Occipital lobe (tissue), 2 donors: ENCODE results near the gene BCOR. TPM values are rescaled to one million over a fixed set of nuclear protein-coding genes. Genes with fewer than 3 reads are reported as not detected.

Experiments used
- DNase-seq: peaks from one replicate; lab custom pipeline; 2025; lab: John Stamatoyannopoulos, UW
- total RNA-seq: library from RNA; depleted of rRNA; stranded (reverse); fragments of >200 nt; gene quantifications from one replicate; pipeline ENCODE4 v1.2.3, GENCODE V29; 2014

Gene BCOR
- total RNA-seq, 1 donor from 2014 or later: 26.0 TPM

DNA sequence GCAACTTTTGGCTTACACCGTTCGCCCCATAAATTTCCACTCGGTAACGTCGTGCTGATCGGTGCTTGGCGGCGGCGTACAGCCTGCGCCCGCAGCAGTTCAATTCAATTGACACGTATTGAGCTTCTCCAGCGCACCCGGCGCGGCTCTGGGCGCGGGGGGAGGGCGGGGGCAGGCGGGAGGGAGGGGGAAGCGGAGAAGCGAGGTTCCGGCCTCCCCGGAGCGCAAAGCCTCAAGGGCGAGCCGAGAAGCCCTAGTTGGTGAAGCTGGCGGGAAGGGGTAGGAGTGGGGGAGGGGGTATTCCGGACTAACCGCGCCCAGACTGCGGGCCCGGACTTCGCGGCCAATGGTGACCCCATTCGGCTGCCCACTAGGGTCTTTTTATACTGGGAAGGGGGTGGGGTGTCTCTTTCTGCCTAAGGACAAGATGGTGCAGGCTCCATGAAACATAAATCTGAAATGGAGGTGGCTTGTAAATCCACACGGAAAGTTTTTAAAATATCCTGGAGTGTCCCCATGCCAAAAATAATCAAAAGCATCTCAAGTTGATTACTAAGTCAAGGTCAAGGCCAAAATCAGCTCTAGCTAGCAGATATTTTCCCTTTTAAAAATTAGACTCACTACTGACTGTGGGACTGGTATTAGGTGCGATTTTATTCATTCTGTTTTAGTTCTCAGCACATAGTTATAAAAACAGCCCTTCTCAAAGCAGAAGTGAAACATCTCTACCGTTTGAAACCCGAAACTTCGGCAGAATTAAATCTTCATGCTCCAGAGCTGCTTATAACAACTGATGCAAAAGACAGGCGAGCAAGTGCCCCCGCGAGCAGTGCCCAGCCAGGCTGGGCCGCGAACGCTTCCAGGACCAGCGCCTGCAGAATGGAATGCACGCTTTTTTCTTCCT lies 1.5 kb upstream of the BCOR start:
- DNase-seq: peak; percentile 5

DNA sequence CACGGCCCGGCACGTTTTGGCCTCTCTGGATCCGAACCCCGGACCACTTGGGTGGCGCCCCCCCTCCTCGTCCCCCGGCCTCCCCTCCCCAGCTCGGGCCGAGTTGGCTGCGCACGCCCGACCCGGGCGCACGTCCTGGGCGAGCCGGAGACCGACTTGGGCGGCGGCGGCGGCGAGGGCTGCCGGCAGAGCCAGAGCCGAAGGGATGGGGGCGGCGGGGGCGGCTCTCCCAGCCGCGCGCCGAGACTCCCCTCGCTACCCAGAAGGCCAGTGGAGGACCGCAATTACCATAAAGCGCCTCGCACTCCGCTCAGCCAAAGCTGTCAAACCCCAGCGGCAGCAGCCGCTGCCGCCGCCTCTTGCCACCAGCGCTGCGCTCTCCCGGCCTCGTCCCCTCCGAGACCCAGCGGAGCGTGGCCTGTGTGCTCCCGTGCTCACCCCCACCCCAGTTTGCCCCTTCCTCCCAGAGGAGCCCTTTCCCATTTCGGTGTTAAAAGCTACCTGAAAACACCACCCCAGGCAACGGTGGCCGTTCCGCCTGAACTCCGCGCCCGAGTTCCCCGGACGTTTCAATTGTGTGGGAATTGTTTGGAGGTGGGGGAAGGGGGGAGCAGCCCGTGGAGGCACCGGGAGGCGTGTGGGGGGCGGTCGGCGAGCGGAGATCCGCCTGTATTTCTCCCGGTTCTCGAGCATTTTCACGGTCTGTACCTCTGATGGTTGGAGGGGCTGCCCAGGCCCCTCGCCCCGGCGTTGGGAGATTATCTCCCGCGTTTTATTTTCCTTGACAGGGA lies 701 bp upstream of the BCOR start:
- DNase-seq: peak; percentile 5

DNA sequence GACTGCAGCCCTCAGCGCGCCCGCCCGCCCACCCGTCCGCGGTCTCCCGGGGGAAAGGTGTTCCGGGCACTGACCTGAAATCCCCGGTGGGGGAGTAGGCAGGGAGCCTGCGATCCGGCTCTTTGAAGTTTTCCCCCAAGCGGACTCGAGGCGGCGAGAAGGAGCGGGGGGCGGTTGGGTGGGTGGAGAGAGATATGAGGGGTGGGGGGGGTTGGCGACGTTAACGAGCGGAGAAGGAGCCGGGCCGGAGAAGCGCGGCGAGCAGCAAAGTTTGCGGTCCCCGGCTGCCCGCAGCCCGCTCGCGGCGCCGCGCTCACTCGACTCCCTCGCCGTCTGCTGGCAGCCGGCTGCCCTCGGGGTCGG lies 636 bp downstream of the BCOR start:
- no peak for DNase-seq

DNA sequence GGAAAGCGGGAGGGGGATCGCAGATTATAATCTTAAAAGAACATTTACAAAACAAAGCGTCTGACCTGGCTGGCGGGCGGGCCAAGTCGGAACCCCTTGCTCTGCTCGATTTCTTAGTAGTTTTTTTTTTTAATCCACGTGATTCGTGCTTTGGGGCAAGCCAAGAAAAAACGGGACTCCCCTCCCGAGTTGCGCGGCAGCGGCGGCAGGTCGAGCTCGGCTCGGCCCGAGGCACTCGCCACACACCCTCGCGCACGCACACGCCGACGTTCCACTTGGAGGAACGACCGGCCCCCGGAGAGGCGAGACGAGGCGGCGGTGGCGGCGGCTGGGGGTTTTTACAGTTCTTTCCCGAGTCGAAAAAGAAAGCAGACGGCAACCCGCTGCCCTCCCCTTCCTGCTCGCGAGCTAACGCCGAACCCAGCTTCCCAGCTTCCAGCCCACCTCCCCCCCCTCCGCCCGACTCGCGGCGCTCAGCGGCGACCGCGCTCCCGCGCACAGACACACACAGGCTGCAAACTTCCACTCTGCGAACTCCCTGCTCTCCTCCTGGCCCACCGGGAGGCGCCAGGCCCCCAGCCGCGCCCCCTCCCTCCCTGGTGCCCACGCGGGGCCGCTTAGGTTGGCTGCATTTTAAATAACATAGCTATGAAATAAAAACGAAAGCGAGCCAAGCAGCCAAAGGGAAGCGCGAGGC lies 1.2 kb downstream of the BCOR start:
- DNase-seq: peak; percentile 38

DNA sequence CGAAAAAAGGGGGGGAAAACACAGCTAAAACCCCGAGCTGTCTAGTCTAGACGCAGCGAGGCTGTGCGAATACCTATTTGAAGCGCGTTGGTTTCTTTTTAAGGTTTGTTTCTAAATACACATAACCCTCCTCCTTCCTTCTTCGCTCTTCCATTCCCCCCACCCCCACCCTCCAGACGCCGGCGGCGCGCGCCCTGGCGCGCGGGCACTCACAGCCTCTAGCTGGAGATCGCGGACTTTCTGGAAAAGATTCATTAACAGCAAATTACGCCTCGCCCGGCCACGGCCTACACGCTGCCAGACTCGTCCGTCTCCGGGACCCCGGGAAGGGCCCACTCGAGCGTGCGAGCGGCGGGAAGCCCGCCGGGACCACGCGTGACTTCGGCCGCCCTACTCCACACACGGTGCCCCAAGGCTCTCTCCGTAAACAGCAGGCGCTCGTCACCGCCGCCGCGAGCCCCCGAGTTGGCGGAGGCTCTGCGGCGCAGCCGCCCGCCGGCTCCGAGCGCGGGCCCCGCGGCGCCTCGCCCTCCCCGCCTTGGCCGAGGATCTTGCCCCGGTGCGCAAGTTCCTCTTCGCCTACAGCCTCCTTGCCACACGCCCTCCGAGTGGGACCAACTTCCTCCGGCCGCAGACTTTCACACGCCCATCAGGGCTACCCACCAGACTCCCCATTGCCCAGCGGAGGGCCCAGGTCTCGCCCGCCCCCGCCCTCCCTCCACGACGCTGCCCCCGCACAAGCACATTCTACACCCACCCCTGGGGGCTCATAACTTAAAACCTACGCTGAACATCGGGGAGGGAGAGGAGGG lies 2.0 kb downstream of the BCOR start:
- peak; percentile 38 for DNase-seq

DNA sequence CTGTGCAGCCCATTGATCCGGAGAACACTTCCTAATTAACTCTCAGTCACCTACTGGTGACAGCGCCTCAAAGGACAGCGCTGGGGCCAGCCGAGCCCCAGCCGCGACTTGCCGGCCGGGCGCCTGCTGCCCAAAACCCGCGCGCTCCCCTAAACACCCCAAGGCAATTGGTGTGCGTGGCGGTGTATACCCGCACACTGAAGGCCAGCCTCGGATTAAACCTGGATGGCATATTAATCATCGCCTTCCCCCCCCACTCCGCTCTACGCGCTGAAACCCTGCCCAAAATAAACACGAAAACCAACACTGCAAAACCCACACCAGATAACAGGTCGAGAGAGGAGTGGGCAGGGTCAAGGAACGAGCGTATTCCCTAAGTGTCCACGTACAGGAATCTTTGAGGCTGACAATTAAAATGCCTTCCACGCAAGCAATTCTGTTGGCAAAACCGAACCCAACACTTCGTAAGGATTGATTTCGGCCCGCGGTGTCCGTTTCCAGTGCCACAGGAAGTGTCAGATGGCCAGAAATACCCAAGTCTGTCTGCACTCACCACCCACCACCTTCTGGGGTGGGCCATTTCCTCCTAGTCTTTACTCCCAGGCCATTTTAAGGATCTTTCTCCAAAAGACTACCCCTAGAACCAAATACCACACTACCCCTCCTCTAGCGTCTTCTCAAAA lies 2.7 kb downstream of the BCOR start:
- DNase-seq: no peak

DNA sequence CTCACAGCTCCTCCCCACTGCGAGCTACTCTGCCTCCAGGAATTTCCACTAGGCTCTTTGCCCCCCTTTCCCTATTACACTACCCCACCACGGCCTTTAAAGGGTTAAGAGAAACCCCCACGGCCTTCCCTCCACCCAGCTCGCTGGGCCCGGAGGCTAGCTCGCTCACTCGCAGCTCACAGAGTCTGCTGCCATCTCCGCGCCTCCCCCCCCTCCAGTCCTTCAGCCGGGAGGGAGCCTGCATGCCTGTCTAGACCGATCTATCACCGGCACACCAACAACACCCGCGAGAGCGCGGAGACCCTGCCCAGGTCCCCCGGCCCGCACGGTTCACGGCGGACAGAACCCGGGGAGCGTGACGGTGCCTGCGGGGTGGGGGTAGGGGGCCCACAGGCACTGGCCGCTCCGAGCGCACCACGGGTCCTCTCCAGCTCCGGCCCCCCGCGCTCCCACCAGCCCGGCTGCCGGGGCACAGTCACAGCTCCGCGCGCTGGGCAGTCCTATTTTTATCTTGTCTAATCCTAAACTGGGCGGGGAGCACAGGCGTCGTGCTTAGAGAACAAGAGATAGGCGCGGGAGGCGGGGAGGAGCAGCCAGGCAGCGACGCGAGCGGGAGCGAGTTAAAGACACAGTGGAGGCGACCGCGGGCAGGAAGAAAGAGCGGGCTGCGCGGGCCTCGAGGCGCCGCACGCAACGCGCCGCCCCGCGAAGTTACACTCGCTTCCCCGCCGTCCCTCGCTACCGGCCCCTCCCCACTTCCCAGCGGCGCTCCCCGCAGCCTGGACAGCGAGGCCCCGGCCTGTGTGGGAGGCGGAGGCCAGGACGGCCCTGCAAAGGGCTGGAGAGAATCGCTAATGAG lies 3.5 kb downstream of the BCOR start:
- peak; percentile 2 for DNase-seq

DNA sequence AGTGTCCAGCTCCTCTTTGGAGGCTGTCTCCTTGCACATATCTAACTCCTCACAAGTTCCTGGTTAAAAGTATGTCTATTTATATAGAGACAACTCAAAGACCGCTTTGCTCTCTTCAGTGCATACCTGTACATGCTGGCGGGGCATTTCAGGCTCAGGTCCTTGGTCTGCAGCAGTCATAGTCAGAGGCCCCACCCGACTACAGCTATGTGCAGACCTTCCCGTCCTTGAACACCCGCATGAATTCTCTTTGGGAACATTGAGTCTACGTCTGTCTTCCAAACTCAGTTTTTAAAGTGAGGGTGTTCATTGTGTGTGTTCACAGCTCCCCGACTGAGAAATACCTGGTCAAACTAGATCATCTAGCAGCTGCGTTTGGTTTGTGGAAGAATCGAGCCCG lies 4.2 kb downstream of the BCOR start:
- DNase-seq: no peak

DNA sequence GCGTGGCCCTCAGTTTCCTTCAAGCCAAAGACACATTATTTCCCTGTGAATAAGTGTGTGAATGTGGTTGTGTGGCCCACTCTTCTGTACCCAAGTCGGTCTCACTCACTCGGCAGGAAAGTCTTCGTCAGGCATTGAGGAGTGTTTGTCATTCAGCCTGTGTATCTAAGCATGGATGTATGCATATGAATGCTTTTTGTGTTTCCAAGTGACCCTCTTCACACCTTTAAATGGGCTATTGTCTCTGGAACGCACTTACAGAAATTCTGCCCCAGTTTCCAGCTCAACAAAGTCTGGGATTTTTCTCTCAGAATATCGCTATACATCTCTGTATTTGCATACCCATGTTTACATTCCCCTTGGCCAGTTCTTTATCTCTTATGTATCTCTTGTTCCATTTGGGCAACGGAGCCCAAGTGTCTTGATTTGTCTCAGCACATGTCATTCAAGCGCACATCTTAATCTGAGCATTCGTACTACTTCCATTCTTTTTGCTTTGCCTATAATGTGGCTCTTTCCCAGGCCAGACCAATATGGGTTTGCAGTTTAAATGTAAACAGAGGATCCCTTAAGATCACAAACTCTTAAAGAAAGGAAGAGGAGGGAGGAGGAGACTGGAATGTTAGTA lies 4.8 kb downstream of the BCOR start:
- DNase-seq: no peak

DNA sequence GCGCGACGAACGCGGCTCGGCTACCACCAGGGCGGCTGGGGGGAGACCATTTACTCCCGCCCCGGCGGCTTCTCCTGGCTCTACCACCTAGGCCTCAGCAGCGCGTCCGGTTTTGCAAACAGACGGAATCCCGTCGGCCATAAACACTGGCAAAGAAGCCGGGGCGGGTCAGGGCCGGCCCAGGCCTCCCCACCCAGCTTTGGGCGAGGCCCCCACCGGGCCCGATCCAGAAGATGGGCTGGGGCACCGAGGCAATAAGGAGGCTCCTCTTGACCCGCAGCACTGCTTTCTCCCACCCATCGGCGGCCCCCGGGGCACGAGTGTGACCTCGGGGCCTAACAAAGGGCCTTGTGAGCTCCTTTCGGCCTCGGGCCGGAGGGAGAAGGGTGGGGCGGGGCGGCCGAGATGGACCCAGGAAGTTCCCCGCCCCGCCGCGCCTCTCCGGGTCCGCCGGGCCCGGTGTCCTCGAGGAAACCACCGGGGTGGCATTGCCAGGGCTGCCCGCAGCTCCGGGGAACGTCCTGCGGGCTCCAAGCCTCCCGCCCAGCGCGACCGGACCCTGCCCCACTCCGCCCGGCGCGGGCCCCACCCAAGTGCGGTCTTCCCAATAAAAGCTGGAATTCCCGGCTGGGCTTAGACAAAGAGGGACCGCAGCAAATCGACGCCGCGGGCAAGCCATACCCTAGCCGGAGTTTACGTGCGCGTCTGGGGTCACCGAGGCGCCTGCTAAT lies 5.9 kb downstream of the BCOR start:
- no peak for DNase-seq

DNA sequence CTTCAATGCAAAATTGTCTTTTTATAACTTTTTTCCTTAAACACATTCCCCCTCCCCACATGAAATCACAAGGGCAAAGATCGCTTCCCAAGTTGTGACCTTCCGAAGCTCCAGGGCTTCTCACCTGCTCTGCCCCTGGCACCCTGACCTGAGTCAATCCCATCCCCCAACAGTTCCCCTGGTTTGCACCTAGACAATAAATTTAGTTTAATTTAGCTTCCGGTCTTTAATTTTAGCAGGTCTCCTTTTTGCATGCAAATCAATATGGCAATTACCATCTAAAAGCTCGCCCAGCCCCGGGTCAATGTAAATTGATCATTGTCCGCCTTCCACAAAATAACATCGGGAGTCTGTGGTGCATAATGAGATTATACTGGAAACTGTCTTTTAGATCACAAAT lies 6.8 kb downstream of the BCOR start:
- DNase-seq: no peak

DNA sequence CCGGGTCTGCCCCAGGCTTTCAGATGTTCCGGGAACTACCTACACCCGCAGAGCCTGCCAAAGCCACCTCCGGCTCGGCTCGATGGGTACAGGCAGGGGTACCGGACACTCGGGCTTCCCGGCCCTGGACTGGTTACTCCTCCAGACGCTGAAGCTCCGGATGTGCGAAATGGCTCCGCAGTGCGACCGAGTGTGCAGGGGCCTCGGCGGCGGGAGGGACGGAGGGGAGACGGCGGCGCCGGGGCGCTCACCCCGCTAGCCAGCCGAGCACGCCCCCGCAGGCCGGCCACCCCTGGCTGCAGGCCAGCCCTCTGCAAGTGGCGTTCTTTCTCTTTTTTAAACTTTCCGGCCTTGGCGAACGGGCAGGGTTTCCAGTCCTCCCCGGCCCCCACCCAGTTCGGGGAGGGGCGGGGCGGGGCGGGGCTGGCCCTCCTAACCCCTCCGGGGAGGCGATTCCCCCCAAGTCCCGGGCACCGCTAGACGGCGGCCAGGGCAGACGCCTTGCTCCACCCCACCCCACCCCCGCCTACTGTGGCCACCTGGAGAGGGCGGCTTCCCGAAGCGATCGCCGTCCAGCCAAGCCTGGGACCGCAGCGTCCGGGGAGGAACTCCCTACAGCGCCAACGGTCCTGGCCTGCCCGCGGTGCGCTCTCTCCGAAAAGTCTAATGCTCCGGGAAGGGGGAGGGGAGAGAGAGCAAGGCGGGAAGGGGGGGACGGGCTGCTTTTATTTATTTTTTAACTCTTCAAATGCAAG lies 7.5 kb downstream of the BCOR start:
- DNase-seq: no peak

DNA sequence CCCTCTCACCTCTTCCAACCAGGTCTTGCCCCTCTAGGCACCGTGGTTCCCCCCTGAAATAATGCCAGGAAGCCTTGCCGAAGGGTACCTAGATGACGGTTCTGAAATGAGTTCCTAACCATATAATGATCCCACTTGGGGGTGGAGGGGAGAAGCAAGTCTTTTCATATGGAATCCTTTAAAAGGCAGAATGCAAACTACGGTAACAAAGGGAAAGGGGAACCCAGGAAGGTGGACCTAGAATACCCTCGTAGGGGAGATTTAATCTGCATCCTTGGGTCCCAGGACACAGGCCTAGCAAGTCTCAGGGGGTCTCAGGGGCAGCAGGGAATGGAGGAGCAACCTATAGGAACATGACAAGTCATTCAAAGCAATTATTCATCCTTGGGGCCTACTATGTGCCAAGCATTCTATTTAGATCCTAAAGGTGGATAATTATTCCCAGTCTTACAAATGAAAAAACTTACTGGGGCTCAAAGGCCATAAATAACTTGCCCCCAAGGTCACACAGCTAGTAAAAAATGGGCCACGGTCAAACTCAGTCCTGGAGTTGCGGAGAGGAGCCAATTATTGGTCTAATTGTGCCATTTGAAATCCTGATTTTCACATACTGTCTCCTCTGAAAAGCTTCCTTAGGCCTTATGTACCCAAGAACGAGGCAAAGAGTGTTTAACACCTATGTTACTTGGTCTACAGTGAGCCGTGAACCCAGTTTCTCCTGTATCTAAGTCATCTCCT lies 8.8 kb downstream of the BCOR start:
- no peak for DNase-seq

DNA sequence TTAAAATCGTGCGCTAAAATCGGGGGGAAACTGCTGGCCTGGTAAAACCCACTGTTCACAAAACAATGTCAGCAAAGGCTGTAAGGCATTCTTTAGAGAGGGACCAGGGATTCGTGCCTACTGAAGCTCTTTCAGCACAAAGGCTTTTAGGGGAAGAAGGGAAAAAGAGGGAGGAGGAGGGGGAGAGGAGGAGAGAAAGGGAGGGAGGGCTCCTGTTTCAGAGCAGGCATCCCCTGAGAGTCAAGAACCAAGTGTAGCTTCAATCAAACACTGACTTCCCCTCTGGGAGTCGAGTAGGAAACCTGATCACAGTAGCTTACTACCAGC lies 9.5 kb downstream of the BCOR start:
- DNase-seq: no peak

DNA sequence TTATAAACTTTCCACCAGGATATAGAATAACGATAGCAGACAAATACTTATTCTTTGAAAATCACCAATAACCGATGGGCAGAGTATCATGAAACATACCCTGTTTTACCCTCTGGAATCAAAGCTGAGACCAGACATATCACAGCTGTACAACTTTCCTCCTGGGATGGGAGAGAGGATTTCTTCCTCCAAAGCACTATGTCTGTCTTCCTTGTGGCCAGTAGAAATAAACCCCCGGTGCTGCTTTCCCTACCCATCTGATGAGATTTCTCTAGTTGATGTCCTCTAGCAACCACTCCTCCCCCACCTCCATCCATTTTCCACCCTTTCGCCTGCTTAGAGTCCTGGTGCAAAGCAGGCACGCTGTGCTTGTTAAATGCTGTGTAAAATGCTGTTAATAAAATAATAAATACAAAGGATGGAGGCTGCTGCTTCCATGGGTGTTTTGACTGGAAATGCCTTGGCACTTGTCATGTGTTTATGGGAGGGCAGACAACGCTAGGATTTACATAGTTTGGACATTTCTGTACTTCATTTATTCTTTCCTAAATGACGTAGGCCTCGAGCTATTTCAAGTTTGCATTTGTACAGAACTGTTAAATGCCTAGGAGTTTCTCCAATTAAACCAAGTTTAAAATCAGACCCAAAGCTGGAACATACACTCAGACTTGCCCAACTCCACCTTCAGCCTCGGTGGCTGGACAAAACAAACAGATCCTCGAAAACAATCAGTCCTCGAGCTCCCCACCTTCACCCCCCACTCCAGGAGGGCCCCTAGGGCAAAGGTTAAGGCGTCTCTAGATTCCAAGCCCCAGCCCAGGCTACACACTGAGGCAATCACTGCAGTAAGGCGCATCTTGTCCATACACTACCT lies 10.1 kb downstream of the BCOR start:
- DNase-seq: no peak
